Liver (tissue), 9 donors: Measurements from ENCODE around the gene SIAH2. TPM values are rescaled to one million over a fixed set of nuclear protein-coding genes. Genes with fewer than 3 reads are reported as not detected.

ENCODE experiments used
- DNase-seq: peaks from one replicate; pipeline ENCODE4 v3.0.0-alpha.2; 2017; ENCODE audit warnings: low spot score
- H3K27ac ChIP-seq, 2 donors: one replicate each; pipeline ENCODE4 v1.7.0; 2013; ENCODE audit warnings: inconsistent platforms in 2 of 2, low read length in 2 of 2, control low read depth in 1 of 2, low read depth in 1 of 2, mild to moderate bottlenecking in 1 of 2
- H3K27me3 ChIP-seq, 4 donors: one replicate each; pipeline versions ENCODE4 v1.6.1 to v1.7.0; 2013; ENCODE audit warnings: low read length in 3 of 4, inconsistent platforms in 1 of 4, mild to moderate bottlenecking in 1 of 4, moderate library complexity in 1 of 4; ENCODE audit not compliant: control insufficient read depth in 4 of 4, insufficient read depth in 4 of 4
- H3K36me3 ChIP-seq, 4 donors: one replicate each; pipeline versions ENCODE4 v1.6.1 to v1.7.0; 2013; ENCODE audit warnings: low read length in 3 of 4, mild to moderate bottlenecking in 3 of 4, low read depth in 1 of 4, moderate library complexity in 1 of 4; ENCODE audit not compliant: control insufficient read depth in 4 of 4, insufficient read depth in 3 of 4
- H3K4me1 ChIP-seq, 4 donors: one replicate each; pipeline versions ENCODE4 v1.6.1 to v1.7.0; 2013; ENCODE audit warnings: low read length in 3 of 4, mild to moderate bottlenecking in 3 of 4, moderate library complexity in 1 of 4; ENCODE audit not compliant: control insufficient read depth in 4 of 4, insufficient read depth in 4 of 4
- H3K4me3 ChIP-seq, 3 donors: one replicate each; pipeline versions ENCODE4 v1.6.1 to v1.7.0; 2013; ENCODE audit warnings: low read length in 3 of 3, control low read depth in 1 of 3, low read depth in 1 of 3, mild to moderate bottlenecking in 1 of 3
- H3K9ac ChIP-seq, 2 donors: one replicate each; pipeline ENCODE4 v1.7.0; 2013; ENCODE audit warnings: low read length in 2 of 2, mild to moderate bottlenecking in 2 of 2, moderate library complexity in 2 of 2, control low read depth in 1 of 2, low read depth in 1 of 2
- H3K9me3 ChIP-seq, 4 donors: one replicate each; pipeline versions ENCODE4 v1.6.1 to v1.7.0; 2013; ENCODE audit warnings: low read length in 3 of 4; ENCODE audit not compliant: control insufficient read depth in 4 of 4
- ATF3 ChIP-seq: IDR thresholded peaks from 2 replicates; pipeline ENCODE4 v1.6.1; 2016; ENCODE audit warnings: antibody characterized with exemption
- EGR1 ChIP-seq, 2 donors: IDR thresholded peaks; 2 replicates each; pipeline ENCODE4 v1.6.1; 2016 to 2018; ENCODE audit warnings: antibody characterized with exemption in 2 of 2, low read depth in 2 of 2
- FOXA1 ChIP-seq: IDR thresholded peaks from 2 replicates; pipeline ENCODE4 v1.6.1; 2016; ENCODE audit warnings: antibody characterized with exemption
- FOXA2 ChIP-seq: IDR thresholded peaks from 2 replicates; pipeline ENCODE4 v1.6.1; 2016; ENCODE audit warnings: antibody characterized with exemption
- GABPA ChIP-seq, 2 donors: IDR thresholded peaks in 1 of 2; conservative IDR thresholded peaks in 1 of 2; 2 replicates each; pipeline ENCODE4 v1.6.1; 2016; ENCODE audit warnings: antibody characterized with exemption in 2 of 2, mild to moderate bottlenecking in 1 of 2, moderate library complexity in 1 of 2
- HNF4A ChIP-seq, 2 donors: conservative IDR thresholded peaks; 2 replicates each; pipeline ENCODE4 v1.6.1; 2016; ENCODE audit warnings: antibody characterized with exemption in 2 of 2, mild to moderate bottlenecking in 2 of 2
- HNF4G ChIP-seq: IDR thresholded peaks from 2 replicates; pipeline ENCODE4 v1.6.1; 2016; ENCODE audit warnings: antibody characterized with exemption
- JUND ChIP-seq, 2 donors: IDR thresholded peaks; 2 replicates each; pipeline ENCODE4 v1.6.1; 2016; ENCODE audit warnings: antibody characterized with exemption in 2 of 2
- MAX ChIP-seq: IDR thresholded peaks from 2 replicates; pipeline ENCODE4 v1.6.1; 2016; ENCODE audit warnings: antibody characterized with exemption
- NR2F2 ChIP-seq: IDR thresholded peaks from 2 replicates; pipeline ENCODE4 v1.6.1; 2016; ENCODE audit warnings: antibody characterized with exemption
- RAD21 ChIP-seq, 2 donors: IDR thresholded peaks; 2 replicates each; pipeline ENCODE4 v1.6.1; 2016; ENCODE audit warnings: antibody characterized with exemption in 2 of 2, mild to moderate bottlenecking in 2 of 2
- REST ChIP-seq: IDR thresholded peaks from 2 replicates; pipeline ENCODE4 v1.6.1; 2016; ENCODE audit warnings: antibody characterized with exemption, mild to moderate bottlenecking
- RXRA ChIP-seq, 2 donors: IDR thresholded peaks; 2 replicates each; pipeline ENCODE4 v1.6.1; 2017 to 2018; ENCODE audit warnings: antibody characterized with exemption in 2 of 2, mild to moderate bottlenecking in 1 of 2
- SP1 ChIP-seq: IDR thresholded peaks from 2 replicates; pipeline ENCODE4 v1.6.1; 2018; ENCODE audit warnings: antibody characterized with exemption, mild to moderate bottlenecking
- TAF1 ChIP-seq: conservative IDR thresholded peaks from 2 replicates; pipeline ENCODE4 v1.6.1; 2016; ENCODE audit warnings: antibody characterized with exemption, mild to moderate bottlenecking
- YY1 ChIP-seq: IDR thresholded peaks from 2 replicates; pipeline ENCODE4 v1.6.1; 2016; ENCODE audit warnings: antibody characterized with exemption, mild to moderate bottlenecking
- ZBTB33 ChIP-seq: IDR thresholded peaks from 2 replicates; pipeline ENCODE4 v1.6.1; 2016; ENCODE audit warnings: antibody characterized with exemption
- WGBS: extraction: QIAGEN DNeasy Blood & Tissue Kit; methylation state at CpG from one replicate; pipeline ENCODE4 v1.1.7; 2013; 5-methylcytosine and 5-hydroxymethylcytosine counted together
- polyA plus RNA-seq, 2 donors: library from polyadenylated mRNA; stranded (reverse) in 1 of 2; unstranded in 1 of 2; fragments of 200-250 nt in 1 of 2; fragments of >200 nt in 1 of 2; fragmentation: Nextera tagmentation in 1 of 2; extraction: Ambion mirVana in 1 of 2; gene quantifications; one replicate each; pipeline versions ENCODE4 v1.2.1 to v1.2.3, GENCODE V29; 2013 to 2015
- total RNA-seq, 2 donors: library from RNA; depleted of rRNA; stranded (reverse); fragments of >200 nt; gene quantifications; one replicate each; pipeline ENCODE4 v1.2.3, GENCODE V29; 2014
- donor health status: healthy.
- donor health status: healthy.
- donor health status: healthy.
- donor health status: healthy.
- donor health status: healthy.

SIAH2 gene
- total and polyA plus RNA-seq, 4 donors = 12.1 to 104 (median 20.3) TPM

GRCh38 chr3:150759319-150759718 is 3.6 kb downstream of the SIAH2 start (continued):
- TF ChIP-seq REST = no peak
- no peak for TF ChIP-seq SP1
- TF ChIP-seq HNF4G = no peak
- TF ChIP-seq NR2F2 = no peak
- TF ChIP-seq FOXA1 = no peak

GRCh38 chr3:150757768-150758167 is 5.2 kb downstream of the SIAH2 start:
- no peak for DNase-seq
- Histone ChIP-seq H3K4me1 (peaks cover 8 to 69% (median 46%) of the 10 kb centered on the region in 4 donors), H3K27me3 (no peaks in the 10 kb centered on the region), H3K4me3 (no peak overlapping the region), H3K27ac (peak overlapping the region; percentile 82 to 85), H3K36me3 (peaks cover 0 to 4% (median 0%) of the 10 kb centered on the region in 4 donors), H3K9me3 (no peaks in the 10 kb centered on the region), H3K9ac (peak overlapping the region in 1 of 2 donors; percentile 12)
- TF ChIP-seq EGR1 (IDR thresholded peaks at IDR 0.05; ENCODE audit: low read depth in 2 of 2) = no peak

- peak overlapping the region; percentile 82 to 85 for H3K27ac ChIP-seq
- TF ChIP-seq NR2F2 (no peak), MAX (no peak), RXRA (IDR thresholded peaks at IDR 0.05) (no peak), HNF4G (no peak), TAF1 (no peak), HNF4A (conservative IDR thresholded peaks at IDR 0.05) (no peak), JUND (IDR thresholded peaks at IDR 0.05) (no peak), GABPA (IDR thresholded peaks at IDR 0.05 in 1 of 2, conservative IDR thresholded peaks at IDR 0.05 in 1 of 2) (no peak), FOXA2 (no peak), EGR1 (IDR thresholded peaks at IDR 0.05; ENCODE audit: low read depth in 2 of 2) (no peak)
- WGBS = 60% methylated on average over 5 of the region's 5 CpGs
These were observed 5.6 kb downstream of the SIAH2 start for GRCh38 chr3:150757364-150757763.

GRCh38 chr3:150756491-150757059 is 6.4 kb downstream of the SIAH2 start:
- Histone ChIP-seq H3K9ac (peak overlapping the region; percentile 33 to 65), H3K9me3 (no peaks in the 10 kb centered on the region), H3K36me3 (peaks cover 0 to 4% (median 0%) of the 10 kb centered on the region in 4 donors), H3K27ac (peak overlapping the region; percentile 82 to 85), H3K4me3 (peak overlapping the region in 2 of 3 donors; percentile 12 to 15), H3K27me3 (no peaks in the 10 kb centered on the region), H3K4me1 (peaks cover 10 to 81% (median 51%) of the 10 kb centered on the region in 4 donors)
- no peak for DNase-seq
- 41% methylated on average over 4 of the region's 4 CpGs for WGBS
- TF ChIP-seq HNF4A (conservative IDR thresholded peaks at IDR 0.05) = peak; percentile 90 to 93
- TF ChIP-seq FOXA1 = peak; percentile 34
- TF ChIP-seq GABPA (IDR thresholded peaks at IDR 0.05 in 1 of 2, conservative IDR thresholded peaks at IDR 0.05 in 1 of 2) = no peak
- TF ChIP-seq SP1 = peak; percentile 58
- TF ChIP-seq RAD21 (IDR thresholded peaks at IDR 0.05) = peak in 1 of 2 donors; percentile 28
- TF ChIP-seq FOXA2 = peak; percentile 32
- peak in 1 of 2 donors; percentile 35 for TF ChIP-seq EGR1 (IDR thresholded peaks at IDR 0.05; ENCODE audit: low read depth in 2 of 2)
- TF ChIP-seq TAF1 = no peak
- peak; percentile 49 for TF ChIP-seq ZBTB33
- TF ChIP-seq ATF3 = no peak
- peak; percentile 51 for TF ChIP-seq YY1
- peak; percentile 75 for TF ChIP-seq HNF4G

More at GRCh38 chr3:150757364-150757763, 5.6 kb downstream of the SIAH2 start:
- peaks cover 8 to 73% (median 46%) of the 10 kb centered on the region in 4 donors for H3K4me1 ChIP-seq
- DNase-seq = no peak
- peak overlapping the region in 1 of 2 donors; percentile 62 for H3K9ac ChIP-seq
- peaks cover 0 to 4% (median 0%) of the 10 kb centered on the region in 4 donors for H3K36me3 ChIP-seq
- no peaks in the 10 kb centered on the region for H3K27me3 ChIP-seq
- H3K4me3 ChIP-seq = no peak overlapping the region
- no peaks in the 10 kb centered on the region for H3K9me3 ChIP-seq
